Left ventricle myocardium superior (tissue), 1 donor: ENCODE data around the gene USP28. TPM values are rescaled to one million over a fixed set of nuclear protein-coding genes. Genes with fewer than 3 reads are reported as not detected.
A peak's percentile ranks its signal among the peaks of the same experiment; 100 is the strongest.
"Not testable (repeated sequence)": the region's sequence is repeated elsewhere in the genome, so short reads cannot be mapped to it uniquely, and the experiment has no call there.

Experiments
- ATAC-seq: fragments of 200-7000 bp; cut with Tn5 transposase; one replicate; pipeline ENCODE4 v1.9.1; 2020; ENCODE audit warnings: mild to moderate bottlenecking, moderate library complexity
- DNase-seq: peaks from one replicate; pipeline ENCODE4 v3.0.0-alpha.2; 2020
- intact Hi-C: fragments of 100-400 bp; cut with micrococcal nuclease; formaldehyde crosslinking; loops from one replicate; pipeline ENCODE4 v1.11.0; 2022
- total RNA-seq: library from RNA; stranded (reverse); fragmentation: NEBNext Ultra II Directional; extraction: Animal tissue kit (Norgen Biotek cat#: 25700); gene quantifications from one replicate; pipeline ENCODE4 v1.2.1, GENCODE V29; 2021
- donor health status: DM: no; HTN: yes; CAD: no; lungs with severe emphysema.

Gene USP28
- total RNA-seq, 1 donor from 2014 or later, result 167 TPM

DNA sequence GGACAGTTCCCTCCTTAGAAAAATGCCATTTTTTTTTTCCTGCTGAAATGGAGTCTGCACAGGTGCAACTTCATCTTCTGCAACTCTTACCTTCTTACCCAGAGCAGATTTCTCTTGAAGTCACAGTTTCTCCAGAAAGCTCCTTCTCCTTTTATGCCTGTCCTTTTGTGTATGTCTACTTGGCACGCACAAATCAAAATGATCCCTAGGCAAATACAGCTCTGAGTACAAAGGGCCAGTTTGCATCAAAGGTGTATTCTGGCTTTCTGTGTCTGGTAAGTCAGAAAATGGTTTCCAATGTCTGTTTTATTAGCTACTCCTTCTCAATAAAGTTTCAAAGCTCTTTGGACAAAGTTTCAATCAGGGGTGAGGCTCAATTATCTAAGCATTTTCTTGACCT, 93.2 kb downstream of the USP28 start:
- DNase-seq (no peak), ATAC-seq (no peak)
- intact Hi-C loops, result no loop called here

- intact Hi-C loops, result no loop called here
- DNase-seq (no peak), ATAC-seq (peak; percentile 28)
These were observed 93.7 kb downstream of the USP28 start for GRCh38 chr11:113781682-113782081.

GRCh38 chr11:113779496-113779895, 95.9 kb downstream of the USP28 start, which contains the start of gene CLDN25:
TSS of gene CLDN25 (plus strand) at chr11:113779796. CDS start at chr11:113779796, 0 bp downstream.
- intact Hi-C loops, result no loop called here

DNA sequence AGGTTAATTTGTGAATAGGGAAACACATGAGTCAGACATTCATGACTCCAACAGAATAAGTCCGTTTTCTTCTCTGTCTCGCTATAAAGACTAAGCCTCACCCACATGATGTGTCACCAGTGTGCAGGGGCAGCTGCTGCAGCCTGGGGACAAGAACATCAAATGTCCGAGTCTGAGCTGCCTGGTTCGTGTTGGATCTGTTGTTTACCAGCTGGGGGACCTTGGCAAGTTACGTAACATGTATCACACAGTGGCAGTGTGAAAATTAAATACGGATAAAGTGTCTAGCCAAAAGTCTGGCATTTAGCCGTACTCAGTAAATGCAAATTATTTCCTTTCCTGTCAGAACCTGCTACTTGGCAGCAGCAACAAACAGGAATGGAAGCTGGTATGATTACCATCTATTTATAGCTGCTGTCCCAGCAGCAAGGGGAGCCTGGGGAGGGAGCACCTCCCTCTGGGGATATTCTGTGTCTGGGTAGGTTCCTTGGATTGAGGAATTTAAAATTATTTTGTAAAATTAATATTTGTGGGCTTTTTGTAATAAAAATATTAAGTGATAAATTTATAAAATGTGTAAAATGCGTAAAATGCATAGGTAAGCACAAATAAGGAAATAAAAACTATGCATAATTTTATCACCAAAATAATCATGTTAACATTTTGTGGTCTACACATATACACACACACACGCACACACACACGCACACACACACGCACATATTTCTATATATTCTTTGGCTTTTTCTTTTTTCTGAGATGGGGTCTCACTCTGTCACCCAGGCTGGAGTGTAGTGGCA, 97.1 kb downstream of the USP28 start:
- DNase-seq (peak; percentile 41), ATAC-seq (peak; percentile 64)
- intact Hi-C loops, result no loop called here

More at GRCh38 chr11:113779496-113779895, 95.9 kb downstream of the USP28 start, which contains the start of gene CLDN25:
- ATAC-seq, result no peak
- no peak for DNase-seq

GRCh38 chr11:113774174-113774503, 101.2 kb downstream of the USP28 start:
- intact Hi-C loops, result no loop called here
- ATAC-seq (no peak), DNase-seq (no peak)

GRCh38 chr11:113773416-113774173, 101.8 kb downstream of the USP28 start, which contains the start of gene ZW10:
TSS of gene ZW10 (minus strand) at chr11:113773692. CDS start at chr11:113773666, 26 bp downstream.
- intact Hi-C loops, result no loop called here
- peak; percentile 96 for ATAC-seq

GRCh38 chr11:113773092-113773415, 102.3 kb downstream of the USP28 start:
- intact Hi-C loops, result no loop called here
- DNase-seq, result peak; percentile 36
- peak; percentile 51 for ATAC-seq

More at GRCh38 chr11:113773416-113774173, 101.8 kb downstream of the USP28 start, which contains the start of gene ZW10:
- peak; percentile 99 for DNase-seq

DNA sequence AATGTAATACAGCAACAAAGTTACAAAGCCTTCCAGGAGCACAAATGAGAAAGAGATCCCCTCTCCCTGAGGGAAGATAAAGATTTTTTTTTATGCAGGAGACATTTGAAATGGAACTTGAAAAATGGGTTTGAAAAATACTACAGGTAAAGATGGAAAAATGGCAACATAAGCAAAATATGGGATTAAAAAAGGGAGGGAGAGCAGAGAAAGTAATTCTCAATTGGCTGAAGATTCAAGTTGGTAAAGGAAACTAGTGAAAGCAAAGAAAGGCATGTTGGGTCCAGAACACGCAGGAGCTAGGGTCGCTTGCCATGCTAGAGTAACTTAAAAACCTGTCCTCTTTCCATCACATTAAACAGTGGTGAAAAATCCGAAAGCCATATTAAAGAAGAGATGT, 103.4 kb downstream of the USP28 start:
- DNase-seq (no peak), ATAC-seq (no peak)
- intact Hi-C loops, result no loop called here

DNA sequence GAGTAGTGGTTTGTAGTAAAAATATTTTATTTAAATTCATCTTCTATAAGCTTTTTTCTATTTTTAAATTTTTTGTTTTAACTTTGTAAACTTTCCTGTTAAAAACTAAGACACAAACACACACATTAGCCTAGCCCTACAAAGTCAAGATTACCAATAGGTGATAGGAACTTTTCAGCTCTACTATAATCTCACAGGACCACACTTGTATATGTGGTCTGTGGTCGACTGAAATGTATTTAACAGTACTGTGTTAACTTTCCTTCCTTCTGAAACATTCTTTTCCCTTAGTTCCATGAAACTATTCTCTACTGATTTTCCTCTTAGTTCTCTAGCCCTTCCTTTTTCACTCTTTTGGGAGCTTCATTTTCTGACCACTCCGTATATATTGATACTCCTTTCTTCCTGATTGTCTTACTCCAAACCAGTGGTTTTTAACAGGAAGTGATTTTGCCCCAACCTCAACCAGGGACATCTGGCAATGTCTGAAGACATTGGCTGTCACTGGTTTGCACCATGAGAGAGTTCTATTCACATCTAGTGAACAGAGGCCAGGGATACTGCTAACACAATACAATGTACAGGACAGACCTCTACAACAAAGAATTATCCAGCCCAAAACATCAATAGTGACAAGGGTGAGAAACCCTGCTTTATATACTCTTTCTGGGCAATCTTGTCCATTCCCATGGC, 110.7 kb downstream of the USP28 start:
- intact Hi-C loops, result no loop called here
- no peak for ATAC-seq
- DNase-seq, result no peak

- intact Hi-C loops, ATAC-seq: not testable (repeated sequence)
These were observed 112.3 kb downstream of the USP28 start for GRCh38 chr11:113763040-113763439.

DNA sequence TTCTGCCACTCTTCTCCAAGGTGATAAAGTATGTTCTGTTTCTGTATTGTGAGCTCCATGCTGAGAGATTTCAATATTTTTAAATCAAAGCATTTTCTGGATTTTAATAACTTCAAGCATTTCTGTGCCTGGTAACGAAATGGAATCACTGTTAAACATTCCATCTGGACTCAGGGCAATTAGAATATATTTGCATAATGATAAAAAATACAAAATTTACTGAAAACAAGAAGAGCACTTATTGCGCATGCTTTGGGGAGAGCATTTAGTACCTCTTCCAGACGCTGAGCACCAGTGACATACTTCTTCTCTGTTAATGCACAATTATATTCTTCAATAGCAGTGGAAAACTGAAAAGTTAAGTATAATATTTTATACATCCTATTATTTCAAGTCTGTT, 115.1 kb downstream of the USP28 start:
- ATAC-seq (no peak), DNase-seq (no peak)
- intact Hi-C loops, result no loop called here

More at GRCh38 chr11:113763040-113763439, 112.3 kb downstream of the USP28 start:
- not testable (repeated sequence) for DNase-seq

DNA sequence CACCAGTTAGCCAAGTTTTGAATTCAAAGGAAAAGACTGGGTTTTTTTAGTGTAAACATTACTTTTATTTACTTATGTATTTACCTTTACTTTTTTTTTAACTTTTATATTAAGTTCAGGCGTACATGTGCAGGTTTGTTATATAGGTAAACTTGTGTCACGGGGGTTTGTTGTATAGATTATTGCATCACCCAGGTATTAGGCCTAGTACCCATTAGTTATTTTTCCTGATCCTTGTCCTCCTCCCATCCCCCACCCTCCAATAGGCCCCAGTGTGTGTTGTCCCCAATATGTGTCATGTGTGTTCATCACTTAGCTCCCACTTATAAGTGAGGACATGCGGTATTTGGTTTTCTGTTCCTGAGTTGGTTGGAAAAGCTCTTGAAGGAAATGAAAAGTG, 122.4 kb downstream of the USP28 start:
- no peak for ATAC-seq
- DNase-seq, result no peak
- intact Hi-C loops, result no loop called here

Other genes with a start within 250 kb of the USP28 start
- 0.69 TPM for gene TMPRSS5, start 169.3 kb downstream of the USP28 start, total RNA-seq
- 10.7 TPM for gene ZW10, start 101.9 kb downstream of the USP28 start, total RNA-seq
- gene CLDN25, start 95.8 kb downstream of the USP28 start, total RNA-seq, result not detected
- not detected for gene HTR3B, start 29.2 kb upstream of the USP28 start, total RNA-seq
- gene HTR3A, start 99.5 kb upstream of the USP28 start, total RNA-seq, result not detected
- 67.3 TPM for gene ZBTB16, start 184.1 kb upstream of the USP28 start, total RNA-seq